Omental fat pad (tissue), 4 donors: ENCODE results near the gene AGPS. TPM values are rescaled to one million over a fixed set of nuclear protein-coding genes. Genes with fewer than 3 reads are reported as not detected.
A peak's percentile ranks its signal among the peaks of the same experiment; 100 is the strongest.

Experiments
- ATAC-seq: fragments of 150-250 bp; one replicate; pipeline ENCODE4 v1.9.1; 2016; ENCODE audit warnings: mild to moderate bottlenecking, moderate library complexity; ENCODE audit not compliant: low FRiP score
- DNase-seq: peaks from one replicate; pipeline ENCODE4 v3.0.0-alpha.2; 2019; ENCODE audit warnings: low spot score
- total RNA-seq, 4 donors: library from RNA; depleted of rRNA; stranded (reverse); fragments of >200 nt; gene quantifications; one replicate each; pipeline ENCODE4 v1.1.0, GENCODE V29; 2016
- TF ChIP-seq, protein P1 (sequence below), 3 donors: fragments of 450-650 bp; IDR thresholded peaks; one replicate each; pipeline ENCODE4 v1.5.1; 2016 to 2017; ENCODE audit warnings: antibody characterized with exemption in 3 of 3, mild to moderate bottlenecking in 3 of 3, moderate library complexity in 2 of 3

The AGPS gene
- 10 to 100 TPM; 21.6 to 33.0 (median 29.0) TPM for total RNA-seq

DNA sequence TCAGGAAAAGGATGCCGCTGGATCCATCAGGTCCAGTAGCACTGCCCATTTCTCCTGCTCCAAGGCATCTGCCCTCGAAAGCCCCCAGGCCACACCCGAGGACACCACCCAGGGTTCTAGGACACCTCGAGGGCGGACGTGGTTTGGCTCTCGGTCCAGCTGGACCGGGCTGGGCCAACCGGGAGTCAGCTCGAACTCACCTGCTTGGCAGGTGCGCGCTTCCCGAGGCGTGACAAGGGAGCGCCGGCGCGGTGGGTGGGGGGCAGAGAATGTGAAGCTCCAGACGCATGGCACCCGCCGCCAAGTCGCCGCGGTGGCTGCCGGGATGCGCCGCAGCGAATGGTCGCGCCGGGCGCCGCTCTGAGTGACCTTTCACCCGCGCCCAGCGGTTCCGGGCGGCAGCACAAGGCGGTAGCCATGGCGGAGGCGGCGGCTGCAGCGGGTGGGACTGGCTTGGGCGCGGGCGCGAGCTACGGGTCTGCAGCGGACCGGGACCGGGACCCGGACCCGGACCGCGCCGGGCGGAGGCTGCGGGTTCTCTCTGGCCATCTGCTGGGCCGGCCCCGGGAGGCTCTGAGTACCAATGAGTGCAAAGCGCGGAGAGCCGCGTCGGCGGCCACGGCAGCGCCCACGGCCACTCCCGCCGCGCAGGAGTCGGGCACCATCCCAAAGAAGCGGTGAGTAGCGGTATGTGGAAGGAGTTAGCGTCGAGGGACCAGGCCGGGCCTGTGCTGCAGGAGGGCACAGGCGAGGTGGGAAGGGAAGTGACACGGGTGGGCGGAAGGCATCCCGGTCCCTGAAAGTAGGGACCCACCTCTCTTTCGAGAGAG lies at the start of gene AGPS:
TSS of gene AGPS (plus strand) at position 401 of the 830 bp plus-strand sequence. CDS start at position 418, 17 bp downstream.
- peak; percentile 42 for DNase-seq
- TF ChIP-seq, protein P1, sequence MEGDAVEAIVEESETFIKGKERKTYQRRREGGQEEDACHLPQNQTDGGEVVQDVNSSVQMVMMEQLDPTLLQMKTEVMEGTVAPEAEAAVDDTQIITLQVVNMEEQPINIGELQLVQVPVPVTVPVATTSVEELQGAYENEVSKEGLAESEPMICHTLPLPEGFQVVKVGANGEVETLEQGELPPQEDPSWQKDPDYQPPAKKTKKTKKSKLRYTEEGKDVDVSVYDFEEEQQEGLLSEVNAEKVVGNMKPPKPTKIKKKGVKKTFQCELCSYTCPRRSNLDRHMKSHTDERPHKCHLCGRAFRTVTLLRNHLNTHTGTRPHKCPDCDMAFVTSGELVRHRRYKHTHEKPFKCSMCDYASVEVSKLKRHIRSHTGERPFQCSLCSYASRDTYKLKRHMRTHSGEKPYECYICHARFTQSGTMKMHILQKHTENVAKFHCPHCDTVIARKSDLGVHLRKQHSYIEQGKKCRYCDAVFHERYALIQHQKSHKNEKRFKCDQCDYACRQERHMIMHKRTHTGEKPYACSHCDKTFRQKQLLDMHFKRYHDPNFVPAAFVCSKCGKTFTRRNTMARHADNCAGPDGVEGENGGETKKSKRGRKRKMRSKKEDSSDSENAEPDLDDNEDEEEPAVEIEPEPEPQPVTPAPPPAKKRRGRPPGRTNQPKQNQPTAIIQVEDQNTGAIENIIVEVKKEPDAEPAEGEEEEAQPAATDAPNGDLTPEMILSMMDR (IDR thresholded peaks at IDR 0.05): no peak
- peak; percentile 94 for ATAC-seq

DNA sequence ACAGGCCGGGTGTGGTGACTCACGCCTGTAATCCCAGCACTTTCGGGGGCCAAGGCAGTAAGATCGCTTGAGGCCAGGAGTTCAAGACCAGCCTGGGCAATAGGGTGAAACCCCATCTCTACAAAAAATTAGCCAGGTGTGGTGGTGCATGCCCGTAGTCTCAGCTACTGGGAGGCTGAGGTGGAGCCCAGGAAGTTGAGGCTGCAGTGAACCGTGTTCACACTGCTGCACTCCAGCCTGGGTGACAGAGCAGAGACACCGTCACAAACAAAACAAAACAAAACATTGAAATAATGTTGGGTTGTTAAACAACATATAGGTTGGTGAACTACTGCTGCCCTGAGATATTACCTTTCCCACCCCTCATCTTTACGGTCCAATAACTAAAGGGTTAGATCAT lies 48.8 kb upstream of the AGPS start:
- ATAC-seq: no peak
- TF ChIP-seq, protein P1 (IDR thresholded peaks at IDR 0.05): no peak
- no peak for DNase-seq

- DNase-seq: no peak
- TF ChIP-seq, protein P1 (IDR thresholded peaks at IDR 0.05): no peak
- no peak for ATAC-seq
Observed at GRCh38 chr2:177344316-177344715, 48.3 kb upstream of the AGPS start.

- TF ChIP-seq, protein P1 (IDR thresholded peaks at IDR 0.05): no peak
- no peak for DNase-seq
- no peak for ATAC-seq
Observed at GRCh38 chr2:177346192-177346591, 46.4 kb upstream of the AGPS start.

DNA sequence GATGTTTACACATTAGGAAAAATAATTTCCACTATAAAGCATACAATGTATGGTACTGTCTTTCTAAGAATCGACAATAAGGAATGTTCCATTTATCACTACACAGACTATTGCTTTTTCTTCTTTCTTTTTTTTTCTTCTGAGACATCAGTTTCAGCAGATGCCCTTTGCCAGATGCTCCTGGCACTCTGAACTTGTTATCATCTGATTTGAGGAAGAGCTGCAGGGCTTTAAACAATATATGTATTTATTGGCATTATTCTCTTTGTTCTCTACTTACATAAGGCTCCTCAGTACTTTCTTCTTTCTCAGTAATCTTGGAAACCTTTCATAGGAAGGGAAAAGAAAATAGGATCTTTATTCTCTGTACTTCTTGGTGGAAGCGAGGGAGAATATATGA lies 45.0 kb upstream of the AGPS start:
- TF ChIP-seq, protein P1 (IDR thresholded peaks at IDR 0.05): no peak
- DNase-seq: no peak
- no peak for ATAC-seq

DNA sequence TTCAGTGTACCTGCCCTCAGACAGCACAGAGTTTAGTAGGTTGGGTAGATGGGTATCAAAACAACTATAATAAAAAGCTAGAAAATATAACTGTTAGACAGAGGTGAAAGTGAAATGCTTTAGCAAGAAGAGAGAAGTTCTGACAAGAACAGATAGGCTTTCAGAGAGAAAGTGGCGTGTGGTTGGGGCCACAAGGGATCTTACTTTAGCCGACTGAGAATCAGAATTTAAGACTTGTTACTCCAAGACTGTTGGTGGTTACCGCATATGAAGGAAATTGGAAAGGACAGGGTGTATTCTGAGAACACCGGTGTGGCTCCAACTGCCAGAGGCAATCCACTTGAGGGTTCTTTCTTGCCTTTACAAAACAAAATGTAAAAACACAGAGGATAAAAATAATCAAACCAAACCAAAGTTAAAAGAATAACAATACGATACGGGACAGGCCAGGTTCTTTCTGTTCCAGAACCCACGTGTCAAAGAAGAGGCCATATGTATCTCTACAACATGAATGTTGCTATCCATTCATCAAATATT lies 44.4 kb upstream of the AGPS start:
- ATAC-seq (no peak), DNase-seq (no peak)
- TF ChIP-seq, protein P1 (IDR thresholded peaks at IDR 0.05): no peak
